Thymus (tissue), 11 donors: ENCODE data around the gene FER1L5. TPM values are rescaled to one million over a fixed set of nuclear protein-coding genes. Genes with fewer than 3 reads are reported as not detected.

Source experiments
- DNase-seq, 9 donors: peaks; one replicate each; pipeline ENCODE4 v3.0.0-alpha.2; 2013; ENCODE audit warnings: low spot score in 9 of 9, low read depth in 6 of 9, missing footprints in 1 of 9
- H3K27ac ChIP-seq, 2 donors: one replicate each; pipeline ENCODE4 v1.5.1; 2013; ENCODE audit warnings: control low read depth in 1 of 2, low read depth in 1 of 2, low read length in 1 of 2, mild to moderate bottlenecking in 1 of 2, moderate library complexity in 1 of 2
- H3K27me3 ChIP-seq, 2 donors: one replicate each; pipeline ENCODE4 v1.5.1; 2013; ENCODE audit warnings: low read length in 1 of 2; ENCODE audit not compliant: control insufficient read depth in 2 of 2, insufficient read depth in 1 of 2
- H3K36me3 ChIP-seq, 2 donors: one replicate each; pipeline ENCODE4 v1.5.1; 2013; ENCODE audit warnings: low read length in 1 of 2, mild to moderate bottlenecking in 1 of 2, moderate library complexity in 1 of 2; ENCODE audit not compliant: control insufficient read depth in 2 of 2, insufficient read depth in 2 of 2
- H3K4me1 ChIP-seq, 2 donors: one replicate each; pipeline ENCODE4 v1.5.1; 2013; ENCODE audit warnings: low read length in 2 of 2; ENCODE audit not compliant: control insufficient read depth in 2 of 2, insufficient read depth in 2 of 2
- H3K4me3 ChIP-seq, 2 donors: one replicate each; pipeline ENCODE4 v1.5.1; 2013; ENCODE audit warnings: low read length in 2 of 2, control low read depth in 1 of 2, mild to moderate bottlenecking in 1 of 2
- H3K9me3 ChIP-seq, 2 donors: one replicate each; pipeline ENCODE4 v1.5.1; 2013; ENCODE audit warnings: low read length in 1 of 2, mild to moderate bottlenecking in 1 of 2; ENCODE audit not compliant: control insufficient read depth in 2 of 2, insufficient read depth in 1 of 2
- WGBS: extraction: QIAGEN DNeasy Blood & Tissue Kit; methylation state at CpG from one replicate; pipeline ENCODE4 v1.1.7; 2013; 5-methylcytosine and 5-hydroxymethylcytosine counted together
- polyA plus RNA-seq: library from polyadenylated mRNA; stranded (reverse); fragments of 200-250 nt; gene quantifications from one replicate; pipeline ENCODE4 v1.2.3, GENCODE V29; 2013
- total RNA-seq: library from RNA; stranded (reverse); fragments of 120-200 nt; gene quantifications from one replicate; pipeline ENCODE4 v1.2.4, GENCODE V29; 2013
- donor health status: healthy.

FER1L5 gene
- total and polyA plus RNA-seq, 2 donors = 0.05 to 0.09 TPM

- peaks cover 32 to 51% of the 10 kb centered on the region in 2 donors for H3K36me3 ChIP-seq
- H3K9me3 ChIP-seq = no peaks in the 10 kb centered on the region
- no peak for DNase-seq
- H3K4me1 ChIP-seq = no peaks in the 10 kb centered on the region
- no peaks in the 10 kb centered on the region for H3K27me3 ChIP-seq
- no peak overlapping the region for H3K4me3 ChIP-seq
- WGBS = 94% methylated on average over 2 of the region's 2 CpGs
- no peak overlapping the region for H3K27ac ChIP-seq
Measured at GRCh38 chr2:96626553-96626942, 16.0 kb upstream of the FER1L5 start.

DNA sequence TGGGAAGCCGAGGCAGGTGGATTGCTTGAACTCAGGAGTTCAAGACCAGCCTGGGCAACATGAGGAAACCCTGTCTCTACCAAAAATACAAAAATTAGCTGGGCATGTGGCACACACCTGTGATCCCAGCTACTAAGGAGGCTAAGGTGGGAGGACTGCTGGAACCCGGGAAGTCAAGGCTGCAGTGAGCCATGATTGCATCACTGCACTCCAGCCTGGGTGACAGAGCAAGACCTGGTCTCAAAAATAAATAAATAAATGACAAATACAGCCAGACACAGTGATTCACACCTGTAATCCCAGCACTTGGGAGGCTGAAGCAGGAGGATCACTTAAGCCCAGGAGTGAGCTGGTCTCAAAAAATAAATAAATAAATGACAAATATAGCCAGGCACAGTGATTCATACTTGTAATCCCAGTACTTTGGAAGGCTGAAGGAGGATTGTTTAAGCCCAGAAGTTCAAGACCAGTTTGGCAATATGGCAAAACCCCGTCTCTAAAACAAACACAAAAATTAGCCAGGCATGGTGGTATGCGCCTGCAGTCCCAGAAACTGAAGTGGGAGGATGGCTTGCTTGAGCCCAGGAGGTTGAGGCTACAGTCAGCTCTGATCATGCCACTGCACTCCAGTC lies 10.6 kb upstream of the FER1L5 start:
- H3K27ac ChIP-seq = no peak overlapping the region
- peaks cover 4 to 8% of the 10 kb centered on the region in 2 donors for H3K4me1 ChIP-seq
- H3K9me3 ChIP-seq = no peaks in the 10 kb centered on the region
- no peak overlapping the region for H3K4me3 ChIP-seq
- WGBS = 96% methylated on average over 4 of the region's 4 CpGs
- no peaks in the 10 kb centered on the region for H3K27me3 ChIP-seq
- DNase-seq = no peak
- peaks cover 36 to 57% of the 10 kb centered on the region in 2 donors for H3K36me3 ChIP-seq

DNA sequence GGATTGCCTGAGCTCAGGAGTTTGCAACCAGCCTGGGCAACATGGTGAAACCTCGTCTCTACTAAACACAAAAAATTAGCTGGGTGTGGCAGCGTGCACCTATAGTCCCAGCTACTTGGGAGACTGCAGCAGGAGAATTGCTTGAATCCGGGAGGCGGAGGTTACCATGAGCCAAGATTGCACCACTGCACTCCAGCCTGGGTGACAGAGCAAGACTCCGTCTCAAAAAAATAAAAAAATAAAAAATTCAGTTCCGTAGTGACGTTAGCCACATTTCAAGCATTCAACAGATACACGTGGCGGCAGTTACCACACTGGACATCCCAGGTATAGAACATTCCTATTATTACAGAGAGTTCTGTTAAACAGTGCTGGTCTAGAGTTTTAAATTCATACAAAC lies 8.9 kb upstream of the FER1L5 start:
- peaks cover 22 to 47% of the 10 kb centered on the region in 2 donors for H3K36me3 ChIP-seq
- over 99% methylated on average over 9 of the region's 9 CpGs for WGBS

DNA sequence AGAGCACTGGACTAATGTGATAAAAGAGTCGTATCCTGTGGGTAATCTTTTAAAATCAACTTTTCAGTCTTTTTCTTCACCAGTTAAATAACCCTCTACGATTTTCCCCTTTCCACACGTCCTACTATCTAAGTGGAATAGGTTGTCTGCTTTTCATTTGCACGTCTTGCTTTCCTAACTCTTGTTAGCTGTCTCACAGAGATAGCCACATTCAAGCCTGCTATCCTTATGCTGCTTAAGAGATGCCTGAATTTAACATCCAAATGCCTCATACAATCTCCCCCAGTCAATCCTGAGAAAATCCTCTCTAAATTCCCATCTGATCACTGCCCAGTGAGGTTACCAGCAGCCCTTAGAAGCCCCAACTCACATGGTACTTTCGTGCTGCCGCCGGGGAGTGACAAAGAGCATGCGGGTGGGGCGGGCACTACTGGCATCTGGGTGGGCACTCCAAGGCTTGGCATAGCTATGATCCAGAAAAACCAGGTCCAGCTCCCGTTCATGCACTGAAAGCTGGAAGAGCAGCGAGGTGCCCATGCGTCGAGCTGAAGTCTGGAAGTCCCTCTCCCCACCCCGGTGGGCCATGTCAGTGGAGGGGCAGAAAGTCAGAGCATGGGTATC lies 5.9 kb upstream of the FER1L5 start:
- H3K27me3 ChIP-seq = no peaks in the 10 kb centered on the region
- H3K36me3 ChIP-seq = peaks cover 12 to 29% of the 10 kb centered on the region in 2 donors
- H3K9me3 ChIP-seq = no peaks in the 10 kb centered on the region
- peak overlapping the region; percentile 88 to 93 for H3K4me3 ChIP-seq
- no peak overlapping the region for H3K27ac ChIP-seq
- H3K4me1 ChIP-seq = peaks cover 14 to 15% of the 10 kb centered on the region in 2 donors
- DNase-seq = peak in 1 of 9 donors; percentile 9
- 93% methylated on average over 14 of the region's 14 CpGs for WGBS

More for the DNA sequence above, 8.9 kb upstream of the FER1L5 start:
- Histone ChIP-seq H3K4me1 (peaks cover 13 to 15% of the 10 kb centered on the region in 2 donors), H3K27me3 (no peaks in the 10 kb centered on the region), H3K4me3 (no peak overlapping the region), H3K27ac (no peak overlapping the region), H3K9me3 (no peaks in the 10 kb centered on the region)
- no peak for DNase-seq

- Histone ChIP-seq H3K27me3 (no peaks in the 10 kb centered on the region), H3K4me3 (peak overlapping the region; percentile 88 to 93), H3K27ac (peak overlapping the region; percentile 33 to 84), H3K9me3 (no peaks in the 10 kb centered on the region), H3K36me3 (peaks cover 10 to 20% of the 10 kb centered on the region in 2 donors), H3K4me1 (peaks cover 15 to 16% of the 10 kb centered on the region in 2 donors)
- WGBS = under 1% methylated on average over 50 of the region's 50 CpGs
- DNase-seq = peak in 4 of 9 donors; percentile 18 to 41 (median 19)
Measured at GRCh38 chr2:96637385-96638143, 5.0 kb upstream of the FER1L5 start.

- WGBS = 12% methylated on average over 67 of the region's 67 CpGs
- Histone ChIP-seq H3K27me3 (no peaks in the 10 kb centered on the region), H3K36me3 (peaks cover 6 to 19% of the 10 kb centered on the region in 2 donors), H3K4me3 (peak within 1 kb of the TSS; percentile 88 to 93), H3K4me1 (peaks cover 15 to 18% of the 10 kb centered on the region in 2 donors), H3K9me3 (no peaks in the 10 kb centered on the region), H3K27ac (peak within 1 kb of the TSS; percentile 33 to 84)
- DNase-seq = peak; percentile 82 to 95 (median 89)
Measured at GRCh38 chr2:96638144-96639121, 4.1 kb upstream of the FER1L5 start, which contains the start of gene KANSL3. KANSL3 (minus strand) TSS chr2:96638312; CDS start chr2:96637135, 1,177 bp downstream.

GRCh38 chr2:96647681-96648080 lies 5.1 kb downstream of the FER1L5 start:
- no peak for DNase-seq
- H3K27me3 ChIP-seq = no peaks in the 10 kb centered on the region
- H3K27ac ChIP-seq = no peak overlapping the region
- H3K4me1 ChIP-seq = peaks cover 3 to 6% of the 10 kb centered on the region in 2 donors
- WGBS = 95% methylated on average over 6 of the region's 6 CpGs
- H3K9me3 ChIP-seq = peaks cover 0 to 6% of the 10 kb centered on the region in 2 donors
- H3K36me3 ChIP-seq = no peaks in the 10 kb centered on the region
- no peak overlapping the region for H3K4me3 ChIP-seq

GRCh38 chr2:96648306-96648930 lies 5.9 kb downstream of the FER1L5 start:
- Histone ChIP-seq H3K36me3 (no peaks in the 10 kb centered on the region), H3K4me3 (no peak overlapping the region), H3K27ac (no peak overlapping the region), H3K4me1 (peaks cover 3 to 5% of the 10 kb centered on the region in 2 donors), H3K27me3 (no peaks in the 10 kb centered on the region), H3K9me3 (peaks cover 0 to 6% of the 10 kb centered on the region in 2 donors)
- DNase-seq = no peak
- WGBS = 98% methylated on average over 7 of the region's 7 CpGs
